ENCODE results near the gene SLC25A29.

SLC25A29 gene

GRCh38 chr14:100268591-100269207 lies 37.5 kb downstream of the SLC25A29 start:
- Histone ChIP-seq H3K9me3 (ENCODE audit: low read depth, low read length) (no peaks in the 10 kb centered on the region), H3K9ac (ENCODE audit: insufficient read length) (no peak overlapping the region), H3K36me3 (ENCODE audit: insufficient read depth, low read length) (peaks cover 40% of the 10 kb centered on the region), H3K27ac (no peak overlapping the region), H3K4me3 (no peak overlapping the region)
- TF ChIP-seq FOXP2 (optimal IDR thresholded peaks at IDR 0.05; ENCODE audit: control extremely low read depth, extremely low read length, insufficient read depth) (no peak), EZH2 (IDR thresholded peaks at IDR 0.05) (no peak), POLR2AphosphoS5 (IDR thresholded peaks at IDR 0.05; ENCODE audit: borderline replicate concordance, low read depth, low read length) (no peak)
- no peak for DNase-seq (ENCODE audit: low read depth, low spot score)

- H3K27ac ChIP-seq = no peak overlapping the region
- H3K36me3 ChIP-seq (ENCODE audit: insufficient read depth, low read length) = peaks cover 47% of the 10 kb centered on the region
- H3K9ac ChIP-seq (ENCODE audit: insufficient read length) = no peak overlapping the region
- no peak for DNase-seq (ENCODE audit: low read depth, low spot score)
- no peak overlapping the region for H3K4me3 ChIP-seq
- no peaks in the 10 kb centered on the region for H3K9me3 ChIP-seq (ENCODE audit: low read depth, low read length)
- TF ChIP-seq FOXP2 (optimal IDR thresholded peaks at IDR 0.05; ENCODE audit: control extremely low read depth, extremely low read length, insufficient read depth) (no peak), EZH2 (IDR thresholded peaks at IDR 0.05) (no peak), POLR2AphosphoS5 (IDR thresholded peaks at IDR 0.05; ENCODE audit: borderline replicate concordance, low read depth, low read length) (no peak)
Measured at GRCh38 chr14:100267990-100268389, 38.3 kb downstream of the SLC25A29 start.

GRCh38 chr14:100263141-100263540 lies 43.1 kb downstream of the SLC25A29 start:
- Histone ChIP-seq H3K9ac (ENCODE audit: insufficient read length) (no peak overlapping the region), H3K9me3 (ENCODE audit: low read depth, low read length) (no peaks in the 10 kb centered on the region), H3K36me3 (ENCODE audit: insufficient read depth, low read length) (peaks cover 46% of the 10 kb centered on the region), H3K4me3 (no peak overlapping the region), H3K27ac (no peak overlapping the region)
- no peak for DNase-seq (ENCODE audit: low read depth, low spot score)
- TF ChIP-seq POLR2AphosphoS5 (IDR thresholded peaks at IDR 0.05; ENCODE audit: borderline replicate concordance, low read depth, low read length) (no peak), EZH2 (IDR thresholded peaks at IDR 0.05) (no peak), FOXP2 (optimal IDR thresholded peaks at IDR 0.05; ENCODE audit: control extremely low read depth, extremely low read length, insufficient read depth) (no peak)

- peaks cover 42% of the 10 kb centered on the region for H3K36me3 ChIP-seq (ENCODE audit: insufficient read depth, low read length)
Measured at GRCh38 chr14:100262545-100262944, 43.7 kb downstream of the SLC25A29 start.

GRCh38 chr14:100261621-100262020 lies 44.6 kb downstream of the SLC25A29 start:
- TF ChIP-seq EZH2 (IDR thresholded peaks at IDR 0.05) (no peak), FOXP2 (optimal IDR thresholded peaks at IDR 0.05; ENCODE audit: control extremely low read depth, extremely low read length, insufficient read depth) (no peak), POLR2AphosphoS5 (IDR thresholded peaks at IDR 0.05; ENCODE audit: borderline replicate concordance, low read depth, low read length) (no peak)
- Histone ChIP-seq H3K4me3 (no peak overlapping the region), H3K27ac (no peak overlapping the region), H3K9me3 (ENCODE audit: low read depth, low read length) (no peaks in the 10 kb centered on the region), H3K36me3 (ENCODE audit: insufficient read depth, low read length) (peaks cover 37% of the 10 kb centered on the region), H3K9ac (ENCODE audit: insufficient read length) (no peak overlapping the region)
- no peak for DNase-seq (ENCODE audit: low read depth, low spot score)

More at GRCh38 chr14:100262545-100262944, 43.7 kb downstream of the SLC25A29 start:
- no peak overlapping the region for H3K27ac ChIP-seq
- H3K4me3 ChIP-seq = no peak overlapping the region
- no peak overlapping the region for H3K9ac ChIP-seq (ENCODE audit: insufficient read length)
- H3K9me3 ChIP-seq (ENCODE audit: low read depth, low read length) = no peaks in the 10 kb centered on the region
- DNase-seq (ENCODE audit: low read depth, low spot score) = no peak
- TF ChIP-seq EZH2 (IDR thresholded peaks at IDR 0.05) (no peak), POLR2AphosphoS5 (IDR thresholded peaks at IDR 0.05; ENCODE audit: borderline replicate concordance, low read depth, low read length) (no peak), FOXP2 (optimal IDR thresholded peaks at IDR 0.05; ENCODE audit: control extremely low read depth, extremely low read length, insufficient read depth) (no peak)

GRCh38 chr14:100256339-100256895 lies 49.8 kb downstream of the SLC25A29 start:
- H3K27ac ChIP-seq = no peak overlapping the region
- H3K36me3 ChIP-seq (ENCODE audit: insufficient read depth, low read length) = peaks cover 11% of the 10 kb centered on the region
- DNase-seq (ENCODE audit: low read depth, low spot score) = no peak
- TF ChIP-seq POLR2AphosphoS5 (IDR thresholded peaks at IDR 0.05; ENCODE audit: borderline replicate concordance, low read depth, low read length) = no peak
- TF ChIP-seq FOXP2 (optimal IDR thresholded peaks at IDR 0.05; ENCODE audit: control extremely low read depth, extremely low read length, insufficient read depth) = no peak
- no peak for TF ChIP-seq EZH2 (IDR thresholded peaks at IDR 0.05)
- H3K4me3 ChIP-seq = no peak overlapping the region
- H3K9me3 ChIP-seq (ENCODE audit: low read depth, low read length) = no peaks in the 10 kb centered on the region
- no peak overlapping the region for H3K9ac ChIP-seq (ENCODE audit: insufficient read length)

- Histone ChIP-seq H3K36me3 (ENCODE audit: insufficient read depth, low read length) (peaks cover 15% of the 10 kb centered on the region), H3K9me3 (ENCODE audit: low read depth, low read length) (no peaks in the 10 kb centered on the region), H3K9ac (ENCODE audit: insufficient read length) (no peak overlapping the region), H3K27ac (no peak overlapping the region), H3K4me3 (no peak overlapping the region)
- TF ChIP-seq POLR2AphosphoS5 (IDR thresholded peaks at IDR 0.05; ENCODE audit: borderline replicate concordance, low read depth, low read length) = no peak
- DNase-seq (ENCODE audit: low read depth, low spot score) = no peak
Measured at GRCh38 chr14:100252684-100253083, 53.6 kb downstream of the SLC25A29 start.

GRCh38 chr14:100250732-100251465 lies 55.3 kb downstream of the SLC25A29 start:
- no peak overlapping the region for H3K27ac ChIP-seq
- TF ChIP-seq POLR2AphosphoS5 (IDR thresholded peaks at IDR 0.05; ENCODE audit: borderline replicate concordance, low read depth, low read length) (no peak), EZH2 (IDR thresholded peaks at IDR 0.05) (no peak), FOXP2 (optimal IDR thresholded peaks at IDR 0.05; ENCODE audit: control extremely low read depth, extremely low read length, insufficient read depth) (no peak)
- peaks cover 11% of the 10 kb centered on the region for H3K36me3 ChIP-seq (ENCODE audit: insufficient read depth, low read length)
- no peaks in the 10 kb centered on the region for H3K9me3 ChIP-seq (ENCODE audit: low read depth, low read length)
- no peak overlapping the region for H3K9ac ChIP-seq (ENCODE audit: insufficient read length)
- DNase-seq (ENCODE audit: low read depth, low spot score) = no peak
- H3K4me3 ChIP-seq = no peak overlapping the region
